T-cell (primary cell): ENCODE data around the gene ILKAP. TPM values are rescaled to one million over a fixed set of nuclear protein-coding genes. Genes with fewer than 3 reads are reported as not detected.

Source experiments
- ATAC-seq, 4 experiments: fragments of 200-7000 bp in 3 of 4; fragments of 150-1000 bp in 1 of 4; cut with Tn5 transposase; replicated peaks in 1 of 4; 1 replicate in 3 of 4; 2 replicates in 1 of 4; pipeline ENCODE4 v1.10.0; 2021; ENCODE audit warnings: moderate library complexity in 3 of 4, mild to moderate bottlenecking in 2 of 4, moderate number of reproducible peaks in 1 of 4
- CTCF ChIA-PET, 2 donors: fragments of 300-600 bp; sonication (Branson Sonifier 250); formaldehyde crosslinking; loops; one replicate each; lab custom pipeline; 2022; ENCODE audit warnings: antibody characterized with exemption in 2 of 2; lab: Charles Lee
- POLR2A ChIA-PET, 2 donors: fragments of 300-600 bp; sonication (Branson Sonifier 250); formaldehyde crosslinking; loops; one replicate each; lab custom pipeline; 2022; ENCODE audit warnings: antibody characterized with exemption in 2 of 2; lab: Charles Lee
- DNase-seq, 35 experiments: peaks; one replicate each; pipeline versions ENCODE4 v3.0.0 to v3.0.0-alpha.2; 2013 to 2023
- H3K27ac ChIP-seq: one replicate; pipeline ENCODE4 v1.5.1; 2013; ENCODE audit warnings: low read length
- H3K27me3 ChIP-seq, 2 experiments: replicated peaks in 1 of 2; 1 replicate in 1 of 2; 2 replicates in 1 of 2; pipeline versions ENCODE4 v1.6.1 to v1.7.0; 2013; ENCODE audit warnings: low read length in 1 of 2, mixed read lengths in 1 of 2; ENCODE audit not compliant: control insufficient read depth in 2 of 2, insufficient read depth in 2 of 2; ENCODE audit errors: extremely low read depth in 1 of 2
- H3K36me3 ChIP-seq, 2 donors: 1 replicate in 1 of 2; 2 replicates in 1 of 2; pipeline versions ENCODE4 v1.6.1 to v1.7.0; 2013; ENCODE audit warnings: low read length in 1 of 2; ENCODE audit not compliant: control insufficient read depth in 2 of 2, insufficient read depth in 1 of 2; ENCODE audit errors: extremely low read depth in 1 of 2
- H3K4me1 ChIP-seq, 2 experiments: 1 replicate in 1 of 2; 2 replicates in 1 of 2; pipeline versions ENCODE4 v1.6.1 to v1.7.0; 2013; ENCODE audit warnings: low read length in 2 of 2, mixed read lengths in 1 of 2; ENCODE audit not compliant: insufficient read depth in 2 of 2, control insufficient read depth in 1 of 2; ENCODE audit errors: extremely low read depth in 1 of 2
- H3K4me3 ChIP-seq, 2 donors: 1 replicate in 1 of 2; 2 replicates in 1 of 2; pipeline versions ENCODE4 v1.5.1 to v1.7.0; 2013; ENCODE audit warnings: mild to moderate bottlenecking in 2 of 2, low read length in 1 of 2, moderate library complexity in 1 of 2; ENCODE audit not compliant: control insufficient read depth in 1 of 2; ENCODE audit errors: extremely low read depth in 1 of 2
- H3K9me3 ChIP-seq: 2 replicates; pipeline ENCODE4 v1.7.0; 2013
- H3K27ac Mint-ChIP-seq, 2 donors: one replicate each; pipeline ENCODE4 v1.8.0; 2020 to 2021; ENCODE audit warnings: mild to moderate bottlenecking in 2 of 2, mixed read lengths in 2 of 2
- H3K27me3 Mint-ChIP-seq, 2 donors: one replicate each; pipeline ENCODE4 v1.8.0; 2021 to 2022; ENCODE audit warnings: mixed read lengths in 2 of 2
- H3K36me3 Mint-ChIP-seq: one replicate; pipeline ENCODE4 v1.8.0; 2021; ENCODE audit warnings: mixed read lengths
- H3K4me1 Mint-ChIP-seq, 3 donors: one replicate each; pipeline ENCODE4 v1.8.0; 2020 to 2022; ENCODE audit warnings: mixed read lengths in 3 of 3, mild to moderate bottlenecking in 1 of 3
- H3K4me3 Mint-ChIP-seq, 3 donors: one replicate each; pipeline ENCODE4 v1.8.0; 2020 to 2022; ENCODE audit warnings: mild to moderate bottlenecking in 3 of 3, mixed read lengths in 3 of 3, moderate library complexity in 3 of 3
- H3K9me3 Mint-ChIP-seq, 3 donors: one replicate each; pipeline ENCODE4 v1.8.0; 2020 to 2022; ENCODE audit warnings: mixed read lengths in 3 of 3
- WGBS: methylation state at CpG from one replicate; pipeline ENCODE4 v1.1.5; 2013; ENCODE audit warnings: missing lambda C conversion rate; ENCODE audit not compliant: insufficient coverage; 5-methylcytosine and 5-hydroxymethylcytosine counted together
- total RNA-seq, 35 experiments: library from RNA in 6 of 35; stranded (reverse) in 6 of 35; fragments of 120-200 nt in 1 of 35; gene quantifications; one replicate each; pipeline versions ENCODE4 v1.2.1 to v1.2.4 and lab custom pipeline; 2013 to 2026

ILKAP gene
- total RNA-seq, 5 donors from 2014 or later (not counting 1 experiment from before 2014, with no cell fraction given), result 72.8 to 120 (median 76.3) TPM

GRCh38 chr2:238183821-238184220 lies 19.7 kb downstream of the ILKAP start:
- no peak overlapping the region for H3K27ac Mint-ChIP-seq
- H3K27ac ChIP-seq, result no peak overlapping the region
- H3K4me1 Mint-ChIP-seq, result peaks cover 0 to 10% (median 2%) of the 10 kb centered on the region in 3 donors
- H3K4me1 ChIP-seq, result peaks cover 0 to 11% of the 10 kb centered on the region in 2 experiments
- no peaks in the 10 kb centered on the region for H3K27me3 ChIP-seq
- WGBS, result 66% methylated on average over 3 of the region's 4 CpGs
- H3K27me3 Mint-ChIP-seq, result no peaks in the 10 kb centered on the region
- peaks cover 83% of the 10 kb centered on the region for H3K36me3 Mint-ChIP-seq
- ChIA-PET POLR2A (no interaction called here), CTCF (interaction anchor here in 1 of 2 donors (0.9 kb wide), 1 partner anchor 15 kb away, joined by 3 read pairs; no protein-coding TSS in a partner anchor)
- H3K4me3 Mint-ChIP-seq, result no peak overlapping the region
- no peak for ATAC-seq
- H3K4me3 ChIP-seq, result no peak overlapping the region
- H3K9me3 Mint-ChIP-seq, result no peaks in the 10 kb centered on the region
- DNase-seq, result peak in 1 of 35 experiments; percentile 21
- H3K9me3 ChIP-seq, result no peaks in the 10 kb centered on the region
- peaks cover 21 to 98% of the 10 kb centered on the region in 2 donors for H3K36me3 ChIP-seq

- Histone ChIP-seq H3K4me3 (no peak overlapping the region), H3K9me3 (no peaks in the 10 kb centered on the region), H3K4me1 (peaks cover 0 to 11% of the 10 kb centered on the region in 2 experiments), H3K36me3 (peaks cover 21 to 98% of the 10 kb centered on the region in 2 donors), H3K27me3 (no peaks in the 10 kb centered on the region), H3K27ac (no peak overlapping the region)
- H3K4me1 Mint-ChIP-seq, result peaks cover 0 to 10% (median 2%) of the 10 kb centered on the region in 3 donors
- peaks cover 81% of the 10 kb centered on the region for H3K36me3 Mint-ChIP-seq
- 96% methylated on average over 5 of the region's 6 CpGs for WGBS
- no peak for ATAC-seq
- ChIA-PET POLR2A (no interaction called here), CTCF (no interaction called here)
- no peaks in the 10 kb centered on the region for H3K9me3 Mint-ChIP-seq
- H3K27me3 Mint-ChIP-seq, result no peaks in the 10 kb centered on the region
- DNase-seq, result no peak
- H3K4me3 Mint-ChIP-seq, result no peak overlapping the region
- no peak overlapping the region for H3K27ac Mint-ChIP-seq
These were observed 21.1 kb downstream of the ILKAP start for GRCh38 chr2:238182362-238182761.

DNA sequence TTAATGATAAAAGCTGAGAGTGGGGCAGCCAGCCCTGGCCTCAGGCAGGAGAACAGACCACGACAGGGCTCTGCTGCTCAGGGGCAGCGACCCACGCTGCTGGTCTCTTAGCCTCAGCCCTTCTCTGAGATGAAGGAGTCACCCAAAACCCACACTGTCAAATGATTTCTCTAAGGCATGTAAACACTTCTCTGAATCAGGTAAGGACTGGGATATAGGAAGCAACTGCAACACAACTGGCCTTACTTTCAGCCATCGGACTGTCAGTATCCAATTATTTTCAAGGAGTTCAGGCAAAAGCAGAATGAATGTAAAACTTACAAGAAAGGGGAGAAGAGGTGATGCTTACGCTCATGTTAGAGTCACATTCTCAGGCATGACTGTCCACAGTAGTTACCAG lies 22.9 kb downstream of the ILKAP start:
- H3K4me1 ChIP-seq, result peaks cover 0 to 5% of the 10 kb centered on the region in 2 experiments
- H3K27me3 ChIP-seq, result no peaks in the 10 kb centered on the region
- Mint-ChIP-seq H3K9me3 (no peaks in the 10 kb centered on the region), H3K4me3 (no peak overlapping the region), H3K27me3 (no peaks in the 10 kb centered on the region), H3K4me1 (peaks cover 2 to 8% (median 4%) of the 10 kb centered on the region in 3 donors), H3K36me3 (peaks cover 81% of the 10 kb centered on the region), H3K27ac (no peak overlapping the region)
- WGBS, result 96% methylated on average over 5 of the region's 5 CpGs
- CTCF ChIA-PET, result no interaction called here
- DNase-seq (no peak), ATAC-seq (no peak)
- no peaks in the 10 kb centered on the region for H3K9me3 ChIP-seq
- no peak overlapping the region for H3K4me3 ChIP-seq
- POLR2A ChIA-PET, result no interaction called here
- H3K36me3 ChIP-seq, result peaks cover 21 to 93% of the 10 kb centered on the region in 2 donors
- H3K27ac ChIP-seq, result no peak overlapping the region

- peaks cover 17 to 95% of the 10 kb centered on the region in 2 donors for H3K36me3 ChIP-seq
- ATAC-seq, result no peak
- no peaks in the 10 kb centered on the region for H3K27me3 Mint-ChIP-seq
- peaks cover 69% of the 10 kb centered on the region for H3K36me3 Mint-ChIP-seq
- H3K4me3 ChIP-seq, result no peak overlapping the region
- ChIA-PET POLR2A (no interaction called here), CTCF (interaction anchor here in 1 of 2 donors (0.6 kb wide), 1 partner anchor 272 kb away, joined by 3 read pairs; no protein-coding TSS in a partner anchor)
- H3K27ac Mint-ChIP-seq, result no peak overlapping the region
- no peak for DNase-seq
- no peaks in the 10 kb centered on the region for H3K9me3 Mint-ChIP-seq
- H3K4me1 ChIP-seq, result no peaks in the 10 kb centered on the region
- H3K27ac ChIP-seq, result no peak overlapping the region
- no peaks in the 10 kb centered on the region for H3K27me3 ChIP-seq
- peaks cover 0 to 4% (median 0%) of the 10 kb centered on the region in 3 donors for H3K4me1 Mint-ChIP-seq
- no peaks in the 10 kb centered on the region for H3K9me3 ChIP-seq
- no peak overlapping the region for H3K4me3 Mint-ChIP-seq
These were observed 26.9 kb downstream of the ILKAP start for GRCh38 chr2:238176613-238177012.

GRCh38 chr2:238174701-238175100 lies 28.8 kb downstream of the ILKAP start:
- CTCF ChIA-PET, result no interaction called here
- peaks cover 0 to 4% (median 0%) of the 10 kb centered on the region in 3 donors for H3K4me1 Mint-ChIP-seq
- peaks cover 69% of the 10 kb centered on the region for H3K36me3 Mint-ChIP-seq

DNA sequence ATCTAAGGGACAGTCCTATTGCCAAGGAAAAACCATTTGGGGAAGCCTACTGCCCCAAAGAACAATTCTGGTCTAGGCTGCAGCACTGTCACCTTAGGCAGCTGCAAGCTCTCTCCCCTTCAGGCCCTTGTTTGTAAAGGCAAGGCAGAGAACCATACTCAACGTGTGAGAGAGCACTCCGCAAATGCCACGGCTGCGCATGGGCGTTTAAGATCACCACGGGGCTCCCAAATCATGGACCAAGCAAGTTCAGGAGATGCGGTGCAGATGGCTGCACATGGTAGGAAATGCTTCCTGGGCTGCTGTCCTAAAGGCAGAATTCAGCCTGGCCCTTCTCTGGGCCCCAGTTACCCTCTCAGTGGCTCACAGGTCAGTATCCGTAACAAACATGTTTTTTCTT lies 29.2 kb downstream of the ILKAP start:
- no peak overlapping the region for H3K27ac Mint-ChIP-seq
- H3K4me1 Mint-ChIP-seq, result peaks cover 0 to 4% (median 0%) of the 10 kb centered on the region in 3 donors
- H3K9me3 Mint-ChIP-seq, result no peaks in the 10 kb centered on the region
- H3K4me3 Mint-ChIP-seq, result no peak overlapping the region
- Histone ChIP-seq H3K4me1 (no peaks in the 10 kb centered on the region), H3K36me3 (peaks cover 13 to 91% of the 10 kb centered on the region in 2 donors), H3K4me3 (no peak overlapping the region), H3K27me3 (no peaks in the 10 kb centered on the region), H3K9me3 (no peaks in the 10 kb centered on the region), H3K27ac (no peak overlapping the region)
- ChIA-PET POLR2A (no interaction called here), CTCF (no interaction called here)
- no peaks in the 10 kb centered on the region for H3K27me3 Mint-ChIP-seq
- peaks cover 66% of the 10 kb centered on the region for H3K36me3 Mint-ChIP-seq
- no peak for ATAC-seq
- no peak for DNase-seq
- 97% methylated on average over 7 of the region's 8 CpGs for WGBS

More at GRCh38 chr2:238174701-238175100, 28.8 kb downstream of the ILKAP start:
- DNase-seq (no peak), ATAC-seq (no peak)
- WGBS, result 95% methylated on average over 3 of the region's 3 CpGs
- H3K27ac Mint-ChIP-seq, result no peak overlapping the region
- H3K27me3 ChIP-seq, result no peaks in the 10 kb centered on the region
- H3K4me1 ChIP-seq, result no peaks in the 10 kb centered on the region
- no peaks in the 10 kb centered on the region for H3K9me3 ChIP-seq
- no peak overlapping the region for H3K4me3 ChIP-seq
- no peaks in the 10 kb centered on the region for H3K27me3 Mint-ChIP-seq
- peaks cover 16 to 94% of the 10 kb centered on the region in 2 donors for H3K36me3 ChIP-seq
- H3K4me3 Mint-ChIP-seq, result no peak overlapping the region
- H3K27ac ChIP-seq, result no peak overlapping the region
- POLR2A ChIA-PET, result no interaction called here
- H3K9me3 Mint-ChIP-seq, result no peaks in the 10 kb centered on the region
